Duodenal mucosa (tissue), 2 donors: ENCODE data around the gene TTBK1.
"Not testable (repeated sequence)": the region's sequence is repeated elsewhere in the genome, so short reads cannot be mapped to it uniquely, and the experiment has no call there.

Experiments
- H3K27ac ChIP-seq: one replicate; pipeline ENCODE4 v1.7.0; 2013; ENCODE audit warnings: low read depth, low read length
- H3K27me3 ChIP-seq, 2 donors: one replicate each; pipeline ENCODE4 v1.7.0; 2013; ENCODE audit warnings: low read length in 2 of 2, control low read depth in 1 of 2; ENCODE audit not compliant: insufficient read depth in 2 of 2, control insufficient read depth in 1 of 2
- H3K36me3 ChIP-seq, 2 donors: one replicate each; pipeline ENCODE4 v1.7.0; 2013; ENCODE audit warnings: low read length in 2 of 2, control low read depth in 1 of 2; ENCODE audit not compliant: insufficient read depth in 2 of 2, control insufficient read depth in 1 of 2
- H3K4me1 ChIP-seq, 2 donors: one replicate each; pipeline ENCODE4 v1.7.0; 2013; ENCODE audit warnings: low read length in 2 of 2, control low read depth in 1 of 2; ENCODE audit not compliant: insufficient read depth in 2 of 2, control insufficient read depth in 1 of 2
- H3K4me3 ChIP-seq, 2 donors: one replicate each; pipeline ENCODE4 v1.7.0; 2013; ENCODE audit warnings: low read length in 2 of 2, low read depth in 1 of 2
- H3K9ac ChIP-seq, 2 donors: one replicate each; pipeline ENCODE4 v1.7.0; 2013; ENCODE audit warnings: low read length in 2 of 2, low read depth in 1 of 2
- H3K9me3 ChIP-seq, 2 donors: one replicate each; pipeline ENCODE4 v1.7.0; 2013; ENCODE audit warnings: low read length in 2 of 2, control low read depth in 1 of 2; ENCODE audit not compliant: control insufficient read depth in 1 of 2

The TTBK1 gene

GRCh38 chr6:43303006-43303405 lies 59.7 kb downstream of the TTBK1 start:
- not testable (repeated sequence) for H3K4me3 ChIP-seq, H3K27ac ChIP-seq, H3K36me3 ChIP-seq, H3K27me3 ChIP-seq, H3K9me3 ChIP-seq, H3K9ac ChIP-seq
- H3K4me1 ChIP-seq = peaks cover 7 to 13% of the 10 kb centered on the region in 2 donors

DNA sequence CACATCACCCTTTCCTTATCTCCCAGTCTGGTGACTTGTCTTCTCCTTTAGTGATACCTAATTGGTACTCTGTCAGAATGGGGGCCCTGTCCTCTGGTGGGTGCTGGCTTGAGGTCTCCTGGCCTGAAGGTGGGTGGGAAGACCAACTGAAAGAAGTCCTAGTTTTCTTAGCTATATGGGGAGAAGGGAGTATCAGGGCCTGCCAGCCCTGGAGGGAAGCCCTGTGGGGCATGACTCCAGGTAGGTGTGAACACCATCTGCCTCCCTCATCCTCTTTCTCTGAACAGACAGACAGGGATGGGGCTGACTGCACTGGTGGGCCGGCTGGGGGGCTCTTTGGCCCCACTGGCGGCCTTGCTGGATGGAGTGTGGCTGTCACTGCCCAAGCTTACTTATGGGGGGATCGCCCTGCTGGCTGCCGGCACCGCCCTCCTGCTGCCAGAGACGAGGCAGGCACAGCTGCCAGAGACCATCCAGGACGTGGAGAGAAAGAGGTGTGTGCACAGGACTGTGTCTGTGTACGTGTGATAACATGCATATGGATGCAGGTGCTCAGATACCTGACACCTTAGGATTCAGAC lies 60.6 kb downstream of the TTBK1 start:
- Histone ChIP-seq H3K9ac (no peak overlapping the region), H3K4me3 (no peak overlapping the region)

GRCh38 chr6:43304361-43304760 lies 61.1 kb downstream of the TTBK1 start:
- no peak overlapping the region for H3K9ac ChIP-seq
- H3K36me3 ChIP-seq = no peaks in the 10 kb centered on the region
- H3K4me3 ChIP-seq = no peak overlapping the region
- no peaks in the 10 kb centered on the region for H3K9me3 ChIP-seq
- H3K4me1 ChIP-seq = peaks cover 6 to 12% of the 10 kb centered on the region in 2 donors
- H3K27me3 ChIP-seq = peaks cover 0 to 6% of the 10 kb centered on the region in 2 donors
- H3K27ac ChIP-seq = no peak overlapping the region

More for the DNA sequence above, 60.6 kb downstream of the TTBK1 start:
- no peaks in the 10 kb centered on the region for H3K9me3 ChIP-seq
- peaks cover 0 to 6% of the 10 kb centered on the region in 2 donors for H3K27me3 ChIP-seq
- H3K27ac ChIP-seq = no peak overlapping the region
- peaks cover 6 to 8% of the 10 kb centered on the region in 2 donors for H3K4me1 ChIP-seq
- no peaks in the 10 kb centered on the region for H3K36me3 ChIP-seq

DNA sequence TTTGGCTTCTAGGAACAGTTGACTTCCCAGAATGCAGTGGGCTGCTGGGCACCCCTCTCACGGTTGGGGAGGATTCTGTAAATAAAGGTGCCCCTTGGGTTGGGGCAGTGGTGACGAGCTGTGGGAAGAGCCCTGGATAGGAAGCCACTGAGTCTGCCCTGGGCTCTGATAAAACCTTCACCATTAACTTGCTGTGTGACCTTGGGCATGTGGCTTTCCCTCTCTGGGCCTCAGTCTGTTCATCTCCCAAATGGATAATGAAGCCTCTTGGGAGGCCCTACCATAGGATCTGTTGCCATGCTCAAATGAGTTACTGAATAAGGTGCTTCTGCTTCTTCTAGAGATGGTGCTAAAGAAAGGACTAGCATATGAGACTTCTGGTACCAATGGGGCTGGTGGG lies 61.6 kb downstream of the TTBK1 start:
- Histone ChIP-seq H3K9me3 (no peaks in the 10 kb centered on the region), H3K27ac (no peak overlapping the region), H3K36me3 (no peaks in the 10 kb centered on the region), H3K4me3 (no peak overlapping the region), H3K27me3 (peaks cover 0 to 6% of the 10 kb centered on the region in 2 donors), H3K4me1 (peaks cover 6 to 12% of the 10 kb centered on the region in 2 donors), H3K9ac (no peak overlapping the region)

DNA sequence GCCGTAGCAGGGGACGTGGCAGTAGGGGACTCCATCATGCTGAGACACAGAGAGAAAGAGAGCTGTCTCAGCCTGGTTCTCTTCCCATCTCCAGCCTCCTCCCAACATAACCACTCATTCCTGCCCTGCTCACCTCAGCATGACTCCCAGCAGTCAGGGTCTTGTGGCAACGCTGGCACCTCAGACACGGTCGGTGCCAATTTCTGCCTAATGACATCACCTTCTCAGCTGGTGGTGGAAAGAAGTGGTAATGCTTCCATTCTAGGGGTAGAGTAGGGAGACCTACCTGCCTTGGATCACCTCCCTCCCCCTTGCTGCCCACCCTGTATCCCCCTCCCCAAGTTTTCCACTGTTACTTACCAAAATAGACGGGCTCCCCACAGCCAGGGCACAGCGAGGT lies 62.8 kb downstream of the TTBK1 start:
- H3K4me3 ChIP-seq = no peak overlapping the region
- H3K9ac ChIP-seq = no peak overlapping the region
- H3K27me3 ChIP-seq = peaks cover 0 to 6% of the 10 kb centered on the region in 2 donors
- no peaks in the 10 kb centered on the region for H3K9me3 ChIP-seq
- H3K36me3 ChIP-seq = no peaks in the 10 kb centered on the region
- H3K4me1 ChIP-seq = peaks cover 6 to 12% of the 10 kb centered on the region in 2 donors
- no peak overlapping the region for H3K27ac ChIP-seq

- Histone ChIP-seq H3K27ac (no peak overlapping the region), H3K9me3 (no peaks in the 10 kb centered on the region), H3K27me3 (peaks cover 0 to 6% of the 10 kb centered on the region in 2 donors), H3K9ac (no peak overlapping the region), H3K4me3 (no peak overlapping the region), H3K4me1 (peaks cover 6 to 12% of the 10 kb centered on the region in 2 donors), H3K36me3 (no peaks in the 10 kb centered on the region)
These were observed 64.3 kb downstream of the TTBK1 start for GRCh38 chr6:43307451-43308100.

- Histone ChIP-seq H3K9ac (peak within 1 kb of the TSS; percentile 32 to 33), H3K4me1 (peaks cover 6 to 12% of the 10 kb centered on the region in 2 donors), H3K27ac (no peak within 1 kb of the TSS), H3K9me3 (no peaks in the 10 kb centered on the region), H3K36me3 (no peaks in the 10 kb centered on the region), H3K4me3 (peak within 1 kb of the TSS; percentile 64 to 66), H3K27me3 (peaks cover 0 to 6% of the 10 kb centered on the region in 2 donors)
These were observed 65.1 kb downstream of the TTBK1 start, which contains the start of gene CRIP3 for GRCh38 chr6:43308101-43308989. CRIP3 (minus strand) TSS chr6:43308826; CDS start chr6:43308792, 34 bp downstream.

DNA sequence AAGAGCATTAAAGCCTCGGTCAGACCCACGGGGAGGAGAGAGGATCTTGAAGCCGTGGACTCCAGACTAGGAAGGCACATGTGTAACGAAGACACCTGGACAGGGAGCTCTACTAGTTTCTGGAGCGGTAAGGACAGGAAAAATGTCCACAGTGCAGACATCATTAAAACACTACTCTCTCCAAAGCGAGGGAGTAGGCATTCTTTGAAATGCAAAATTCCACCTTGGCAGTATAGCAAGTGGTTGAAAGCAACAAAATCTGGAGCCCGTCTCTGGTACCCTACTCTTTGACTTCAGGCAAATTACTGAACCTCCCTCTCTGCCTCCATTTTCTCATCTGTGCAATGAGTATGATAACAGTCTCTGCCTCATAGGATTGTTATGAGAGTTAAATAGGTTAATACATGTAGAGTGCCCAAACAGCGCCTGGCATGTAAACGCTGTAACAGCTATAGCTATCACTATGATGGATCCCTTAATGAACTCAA lies 65.8 kb downstream of the TTBK1 start:
- Histone ChIP-seq H3K4me1 (peaks cover 6 to 12% of the 10 kb centered on the region in 2 donors), H3K9me3 (no peaks in the 10 kb centered on the region), H3K36me3 (no peaks in the 10 kb centered on the region), H3K9ac (peak overlapping the region; percentile 29 to 33), H3K27me3 (peaks cover 0 to 6% of the 10 kb centered on the region in 2 donors), H3K27ac (no peak overlapping the region), H3K4me3 (peak overlapping the region; percentile 64 to 66)

GRCh38 chr6:43310134-43310533 lies 66.9 kb downstream of the TTBK1 start:
- peaks cover 0 to 6% of the 10 kb centered on the region in 2 donors for H3K27me3 ChIP-seq
- H3K4me3 ChIP-seq = no peak overlapping the region
- no peaks in the 10 kb centered on the region for H3K36me3 ChIP-seq
- H3K27ac ChIP-seq = no peak overlapping the region
- peaks cover 6 to 12% of the 10 kb centered on the region in 2 donors for H3K4me1 ChIP-seq
- H3K9me3 ChIP-seq = no peaks in the 10 kb centered on the region
- H3K9ac ChIP-seq = no peak overlapping the region

DNA sequence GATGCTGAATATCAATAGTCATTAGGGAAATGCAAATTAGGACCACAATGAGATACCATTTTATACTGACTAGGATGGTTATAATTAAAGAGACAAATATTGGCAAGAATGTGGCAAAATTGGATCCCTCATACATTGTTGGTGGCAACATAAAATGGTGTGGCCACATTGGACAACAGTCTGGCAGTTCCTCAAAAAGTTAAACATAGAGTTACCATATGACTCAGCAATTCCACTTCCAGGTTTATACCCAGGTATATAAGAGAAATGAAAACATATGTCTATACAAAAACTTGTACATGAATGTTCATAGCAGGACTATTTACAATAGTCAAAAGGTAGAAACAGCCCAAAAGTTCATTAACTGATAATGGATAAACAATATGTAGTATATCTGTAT lies 67.3 kb downstream of the TTBK1 start:
- peaks cover 0 to 6% of the 10 kb centered on the region in 2 donors for H3K27me3 ChIP-seq
- H3K9me3 ChIP-seq = no peaks in the 10 kb centered on the region
- H3K4me1 ChIP-seq = peaks cover 6 to 12% of the 10 kb centered on the region in 2 donors
- no peak overlapping the region for H3K27ac ChIP-seq
- no peaks in the 10 kb centered on the region for H3K36me3 ChIP-seq
- H3K4me3 ChIP-seq = no peak overlapping the region
- no peak overlapping the region for H3K9ac ChIP-seq
